T-helper 1 cell treated with Interleukin-12 subunit alpha and Interleukin-12 subunit beta and Interleukin-4 antibody, amounts not matched to agents 30 ng/mL and 1 ng/mL, for 36 hours (primary cell): ENCODE data around the gene ZPR1. TPM values are rescaled to one million over a fixed set of nuclear protein-coding genes. Genes with fewer than 3 reads are reported as not detected.

Experiments used
- total RNA-seq: library from RNA; stranded (reverse); gene quantifications from 2 replicates; pipeline ENCODE4 v1.2.3, GENCODE V29; 2022

The ZPR1 gene
- total RNA-seq, 1 donor from 2014 or later = 78.8 TPM

Other genes starting within 250 kb of the ZPR1 start
- gene BUD13, start 15.0 kb downstream of the ZPR1 start, total RNA-seq = 26.4 and 27.9 TPM in 2 replicates
- not detected in 2 replicates for gene APOA5, start 3.9 kb upstream of the ZPR1 start, total RNA-seq
- not detected in 2 replicates for gene APOA4, start 35.3 kb upstream of the ZPR1 start, total RNA-seq
- gene APOC3, start 41.9 kb upstream of the ZPR1 start, total RNA-seq = not detected in 2 replicates
- 0.17 and 0.32 TPM in 2 replicates for gene APOA1, start 49.6 kb upstream of the ZPR1 start, total RNA-seq